Inferior parietal cortex (tissue), 1 donor: ENCODE measurements around the gene MLLT3.

Experiments used
- DNase-seq: peaks from one replicate; pipeline ENCODE4 v3.0.0-alpha.2; 2016; ENCODE audit errors: extremely low spot score

MLLT3 gene

DNA sequence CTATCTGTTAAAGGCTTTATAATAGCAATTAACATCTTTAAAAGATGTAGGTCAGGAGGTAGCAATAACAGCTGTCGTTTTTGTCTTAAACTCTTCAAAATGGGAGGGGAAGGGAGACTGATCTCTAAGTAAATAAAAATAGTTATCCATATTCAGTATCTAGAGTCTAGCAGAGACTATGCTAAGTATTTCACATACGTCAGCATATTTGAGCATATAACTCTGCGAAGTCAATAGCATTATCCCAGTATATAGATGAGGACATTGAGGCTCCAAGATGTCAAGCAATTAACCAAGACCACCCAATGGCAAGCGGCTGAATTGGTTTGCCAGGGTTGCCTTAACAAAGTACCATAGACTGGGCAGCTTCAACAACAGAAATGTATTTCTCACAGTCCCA lies 316.8 kb downstream of the MLLT3 start:
- no peak for DNase-seq

DNA sequence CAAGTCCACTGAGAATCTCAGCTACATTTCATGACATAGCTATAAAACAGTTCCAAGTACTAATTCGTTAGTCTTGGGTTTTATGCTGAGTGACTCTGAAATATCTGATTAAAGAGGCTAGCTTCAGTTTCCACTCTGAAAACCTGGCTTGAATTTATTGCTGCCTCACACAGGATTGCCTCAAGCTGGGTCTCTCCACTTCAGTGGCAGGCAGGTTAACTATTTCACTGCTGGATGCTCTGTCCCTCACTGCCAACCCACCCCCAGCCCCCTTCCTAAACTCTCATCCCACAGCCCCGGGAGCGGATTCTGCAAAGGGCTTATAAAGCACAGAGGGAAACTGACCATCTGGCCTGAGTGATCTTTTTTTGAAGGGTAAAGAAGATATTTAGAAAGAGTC lies 318.3 kb downstream of the MLLT3 start:
- DNase-seq, result no peak

DNA sequence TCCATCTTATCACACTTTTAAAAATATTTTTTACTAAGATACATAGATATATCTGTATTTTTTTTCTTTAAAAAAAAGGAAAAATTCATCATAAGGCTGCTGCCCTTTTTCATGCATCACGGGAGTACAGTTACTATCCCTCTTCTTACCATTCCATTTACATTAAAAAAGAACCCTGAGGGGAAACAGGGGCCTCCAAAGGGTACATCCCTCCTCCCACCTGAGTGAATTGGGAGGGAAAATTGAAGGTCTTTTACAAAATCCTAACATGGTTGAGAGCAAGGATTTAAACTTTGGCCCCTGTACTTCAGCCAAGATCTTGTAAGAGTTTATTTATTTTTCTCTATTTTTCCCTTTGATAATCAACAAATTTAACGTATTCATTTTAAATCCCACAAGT lies 319.2 kb downstream of the MLLT3 start:
- DNase-seq, result no peak

DNA sequence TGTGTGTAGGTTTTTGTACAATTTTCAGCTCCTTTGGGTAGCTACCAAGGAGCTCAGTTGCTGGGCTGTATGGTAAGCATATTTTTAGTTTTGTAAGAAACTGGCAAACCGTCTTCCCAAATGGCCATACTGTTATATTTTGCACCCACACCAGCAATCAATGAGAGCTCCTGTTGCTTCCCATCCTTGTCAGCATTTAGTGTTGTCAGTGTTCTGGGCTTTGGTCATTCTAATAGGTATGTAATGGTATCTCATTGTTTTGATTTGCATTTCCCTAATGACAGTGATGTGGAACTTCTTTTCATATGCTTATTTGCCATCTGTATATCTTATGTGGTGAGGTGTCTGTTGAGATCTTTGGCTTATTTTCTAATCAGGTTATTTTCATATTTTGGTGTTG lies 320.1 kb downstream of the MLLT3 start:
- no peak for DNase-seq

DNA sequence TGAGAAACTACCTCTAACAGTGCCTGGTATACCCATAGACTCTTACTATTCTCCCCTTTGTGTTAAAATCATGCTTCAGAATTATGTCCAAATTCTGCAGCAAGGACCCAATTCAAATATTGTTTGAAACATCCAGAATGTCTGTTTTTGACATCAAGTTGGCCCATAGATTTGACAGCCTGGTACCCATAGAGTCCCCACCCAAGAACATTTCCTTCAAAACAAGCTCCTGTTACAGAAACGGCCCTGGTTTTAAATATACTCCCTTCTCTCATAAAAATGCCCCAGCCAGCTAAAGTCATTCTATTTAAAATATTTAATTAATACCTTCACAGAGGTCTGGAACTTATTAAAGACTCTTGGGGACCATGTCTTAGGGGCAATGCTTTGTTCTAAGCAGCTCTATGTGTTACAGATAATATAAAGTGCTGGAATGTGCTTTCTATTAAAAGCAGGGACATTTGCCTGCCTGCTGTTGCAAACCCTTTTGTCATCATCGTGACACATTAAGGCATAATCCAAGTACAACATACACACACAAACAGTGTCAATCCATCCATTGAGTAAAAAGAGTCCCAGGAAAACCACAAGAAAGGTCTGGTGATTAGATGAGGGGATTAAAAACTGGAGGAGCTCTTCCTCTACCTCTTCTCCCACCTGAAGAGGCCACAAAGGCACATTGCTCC lies 321.7 kb downstream of the MLLT3 start:
- DNase-seq, result no peak

DNA sequence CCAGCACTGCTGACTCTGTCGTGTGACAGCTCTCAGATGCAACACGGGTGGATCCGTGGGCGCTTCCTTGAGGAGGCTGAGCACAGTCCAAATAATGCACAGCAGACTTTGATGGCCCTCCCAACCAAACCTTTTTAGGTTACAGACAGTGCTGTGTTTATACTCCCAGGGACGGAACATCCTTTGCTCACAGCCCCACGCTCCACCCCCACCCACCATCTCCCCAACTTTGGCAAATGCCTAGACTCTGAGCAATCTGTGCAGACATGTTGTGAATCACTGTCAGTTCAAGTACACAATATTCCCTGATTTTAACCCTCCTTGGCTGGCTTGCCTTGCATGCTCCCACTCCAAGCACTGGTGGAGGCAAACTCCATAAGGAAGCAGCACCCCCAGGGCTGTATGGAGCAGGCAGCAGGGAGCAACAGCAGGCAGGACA lies 324.6 kb downstream of the MLLT3 start:
- peak; percentile 41 for DNase-seq

DNA sequence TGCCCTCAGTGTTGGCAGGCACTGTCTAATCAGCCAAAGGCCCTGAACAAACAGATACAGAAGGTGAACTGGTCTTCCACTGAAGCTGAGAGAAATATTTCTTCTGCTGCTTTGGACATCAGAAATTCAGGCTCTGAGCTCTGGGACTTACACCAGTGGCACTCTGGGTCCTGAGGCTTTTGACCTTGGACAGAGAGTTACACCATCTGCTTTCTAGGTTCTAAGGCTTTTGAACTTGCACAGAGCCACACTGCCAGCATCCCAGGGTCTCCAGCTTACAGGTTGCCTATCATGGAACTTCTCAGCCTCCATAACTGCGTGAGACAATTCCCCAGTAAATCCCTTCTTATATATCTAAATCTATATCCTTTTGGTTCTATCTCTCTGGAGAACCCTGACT lies 326.7 kb downstream of the MLLT3 start:
- DNase-seq, result no peak

DNA sequence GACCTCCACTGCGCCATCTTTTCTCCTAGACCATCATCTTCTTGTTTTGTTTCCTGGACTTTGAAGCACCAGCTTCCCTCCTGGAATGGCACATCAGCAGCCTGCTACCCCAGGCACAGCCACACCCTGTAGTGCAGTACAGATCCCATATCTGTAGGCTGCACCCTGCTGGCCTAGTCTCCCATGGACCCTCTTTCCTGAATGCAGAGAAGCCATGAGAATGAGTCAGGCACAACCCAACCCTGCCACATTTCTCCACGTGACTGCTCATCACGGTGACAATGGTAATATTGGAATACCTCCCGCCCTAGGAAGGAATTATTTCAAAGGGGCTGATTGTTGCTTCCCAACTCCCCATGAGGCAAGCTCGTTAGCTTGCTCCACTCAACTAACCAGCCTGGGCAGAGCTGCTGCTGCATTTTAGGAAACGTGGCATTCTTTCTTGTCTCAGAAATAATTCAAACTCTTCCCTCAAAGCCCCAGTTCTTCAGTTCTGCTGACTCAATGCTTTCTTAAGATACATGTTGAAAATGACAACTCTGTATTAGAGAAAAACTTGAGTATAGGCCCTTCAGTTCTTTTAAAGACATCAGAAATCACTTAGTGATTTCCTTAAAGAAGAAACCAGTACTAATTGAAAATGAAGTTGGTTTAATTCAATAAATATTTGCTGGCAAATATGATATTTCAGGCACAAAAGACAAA lies 328.1 kb downstream of the MLLT3 start:
- DNase-seq, result no peak

DNA sequence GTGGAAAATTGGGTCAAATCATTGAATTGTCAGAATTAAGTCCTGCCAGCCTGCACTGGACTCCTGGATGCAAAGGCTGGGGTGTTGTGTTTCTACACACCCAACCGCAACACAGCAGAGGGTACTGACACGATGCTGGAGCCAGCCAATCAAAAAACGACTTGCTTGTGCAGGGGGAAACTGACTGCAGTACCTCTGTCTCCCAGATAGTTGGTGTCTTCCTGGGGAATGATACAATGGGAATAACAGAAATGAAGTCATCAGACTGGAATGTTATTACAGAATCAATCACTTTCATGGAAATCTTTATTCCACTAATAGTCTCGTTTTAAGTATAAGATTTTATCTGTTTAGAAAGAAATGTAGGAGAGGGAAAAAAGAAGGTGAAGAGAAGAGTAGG lies 330.3 kb downstream of the MLLT3 start:
- no peak for DNase-seq
